IPS-20b (cell line): ENCODE results near the gene UXS1.

Experiments used
- H3K27ac ChIP-seq: one replicate; pipeline ENCODE4 v1.5.1; 2013; ENCODE audit warnings: low read length
- H3K27me3 ChIP-seq: 2 replicates; pipeline ENCODE4 v1.6.1; 2013; ENCODE audit warnings: mild to moderate bottlenecking, low read length, inconsistent platforms; ENCODE audit not compliant: insufficient read depth
- H3K36me3 ChIP-seq: 2 replicates; pipeline ENCODE4 v1.6.1; 2013; ENCODE audit warnings: low read depth, mild to moderate bottlenecking, inconsistent platforms, low read length, moderate library complexity; ENCODE audit not compliant: insufficient read depth
- H3K4me1 ChIP-seq: 2 replicates; pipeline ENCODE4 v1.6.1; 2013; ENCODE audit warnings: mild to moderate bottlenecking, control low read depth, inconsistent platforms, low read length, moderate library complexity; ENCODE audit not compliant: insufficient read depth
- H3K4me3 ChIP-seq: 2 replicates; pipeline ENCODE4 v1.5.1; 2013; ENCODE audit warnings: mild to moderate bottlenecking, low read length, inconsistent platforms
- H3K9ac ChIP-seq: 2 replicates; pipeline ENCODE4 v1.6.1; 2013; ENCODE audit warnings: low read depth, mild to moderate bottlenecking, inconsistent platforms, low read length, moderate library complexity
- H3K9me3 ChIP-seq: 2 replicates; pipeline ENCODE4 v1.6.1; 2013; ENCODE audit warnings: mild to moderate bottlenecking, low read depth, low read length, inconsistent platforms; ENCODE audit not compliant: insufficient read depth

UXS1 gene

DNA sequence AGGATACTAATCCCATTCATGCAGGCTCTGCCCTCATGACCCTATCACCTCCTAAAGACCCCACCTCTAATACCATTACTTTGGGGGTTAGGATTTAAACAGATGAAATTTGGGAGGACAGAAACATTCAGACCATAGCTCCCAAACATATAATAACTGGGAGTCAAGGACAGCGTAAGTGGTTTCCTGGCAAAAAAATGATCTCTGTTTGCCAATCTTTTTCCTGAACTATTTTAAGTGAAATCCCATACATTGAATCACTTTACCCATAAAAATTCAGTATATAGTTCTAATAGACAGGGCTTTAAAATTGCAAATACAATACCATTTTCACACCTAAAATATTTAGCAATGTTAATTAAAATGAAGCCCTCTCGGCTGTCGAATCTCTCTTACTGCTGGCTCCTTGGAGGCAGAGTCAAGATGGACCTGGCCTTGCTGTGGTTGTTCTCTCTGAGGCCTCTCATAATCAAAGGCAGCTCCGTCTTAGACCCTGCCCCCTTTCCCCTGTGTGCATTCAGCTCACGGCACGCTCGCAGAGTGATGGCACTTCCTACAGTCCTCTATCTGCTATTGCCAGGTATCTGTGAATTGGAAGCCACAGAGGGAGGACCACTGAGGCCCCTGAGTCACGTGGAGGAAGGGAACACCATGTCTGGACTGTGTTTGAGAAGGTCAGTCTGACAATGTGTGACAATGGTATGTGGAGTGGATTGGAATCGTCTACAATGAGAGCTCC is 132.3 kb downstream of the UXS1 start:
- no peak overlapping the region for H3K9ac ChIP-seq
- H3K27me3 ChIP-seq = peaks cover 32% of the 10 kb centered on the region
- no peaks in the 10 kb centered on the region for H3K9me3 ChIP-seq
- no peak overlapping the region for H3K27ac ChIP-seq
- H3K4me3 ChIP-seq = no peak overlapping the region
- H3K36me3 ChIP-seq = no peaks in the 10 kb centered on the region
- H3K4me1 ChIP-seq = peaks cover 4% of the 10 kb centered on the region; the same call in 1 of the 2 replicates

GRCh38 chr2:106059416-106060065 is 134.6 kb downstream of the UXS1 start:
- H3K27me3 ChIP-seq = peaks cover 9% of the 10 kb centered on the region
- H3K4me1 ChIP-seq = no peaks in the 10 kb centered on the region
- no peak overlapping the region for H3K4me3 ChIP-seq
- H3K27ac ChIP-seq = no peak overlapping the region
- no peaks in the 10 kb centered on the region for H3K9me3 ChIP-seq
- H3K36me3 ChIP-seq = no peaks in the 10 kb centered on the region
- no peak overlapping the region for H3K9ac ChIP-seq

DNA sequence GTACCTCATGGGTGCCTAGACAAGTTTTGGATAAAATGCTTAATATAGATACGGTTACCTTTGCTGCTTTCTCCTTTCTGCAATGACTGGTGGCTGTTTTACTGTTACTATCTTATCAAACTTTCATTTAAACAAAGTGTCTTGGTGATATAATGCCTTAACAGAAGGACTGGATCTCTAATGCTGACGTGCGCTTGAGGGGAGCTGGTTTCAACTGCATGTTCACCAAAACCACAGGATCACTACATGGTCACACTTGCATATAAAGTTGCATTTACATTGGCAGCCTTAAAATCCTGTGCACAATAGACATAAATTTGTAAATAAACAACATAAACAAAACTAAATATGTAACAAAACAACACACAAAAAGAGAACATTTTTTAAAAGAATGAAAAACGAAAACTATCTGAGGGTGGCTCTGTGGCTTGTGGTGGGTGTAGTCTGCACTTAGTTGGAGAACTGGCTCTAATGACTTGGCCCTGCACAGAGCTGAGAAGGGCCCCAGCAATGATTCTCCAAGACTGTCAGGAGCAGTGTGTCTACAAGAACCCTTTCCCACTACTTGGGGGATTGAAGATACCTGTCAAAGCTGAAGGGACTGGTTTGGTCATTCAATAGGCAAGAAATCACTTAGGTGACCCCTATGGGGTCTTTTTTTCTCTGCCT is 135.5 kb downstream of the UXS1 start:
- H3K36me3 ChIP-seq = no peaks in the 10 kb centered on the region
- no peaks in the 10 kb centered on the region for H3K9me3 ChIP-seq
- no peaks in the 10 kb centered on the region for H3K27me3 ChIP-seq
- no peak overlapping the region for H3K4me3 ChIP-seq
- H3K9ac ChIP-seq = no peak overlapping the region
- H3K27ac ChIP-seq = no peak overlapping the region
- H3K4me1 ChIP-seq = no peaks in the 10 kb centered on the region

- Histone ChIP-seq H3K4me3 (no peak overlapping the region), H3K9ac (no peak overlapping the region), H3K27ac (no peak overlapping the region), H3K9me3 (no peaks in the 10 kb centered on the region), H3K36me3 (no peaks in the 10 kb centered on the region), H3K27me3 (no peaks in the 10 kb centered on the region), H3K4me1 (no peaks in the 10 kb centered on the region)
Measured at GRCh38 chr2:106057206-106057605, 136.9 kb downstream of the UXS1 start.

GRCh38 chr2:106054880-106055655 is 139.0 kb downstream of the UXS1 start:
- Histone ChIP-seq H3K4me1 (no peaks in the 10 kb centered on the region), H3K4me3 (no peak overlapping the region), H3K9ac (no peak overlapping the region), H3K9me3 (no peaks in the 10 kb centered on the region), H3K36me3 (no peaks in the 10 kb centered on the region), H3K27me3 (no peaks in the 10 kb centered on the region), H3K27ac (no peak overlapping the region)

- H3K4me3 ChIP-seq = no peak overlapping the region
- no peaks in the 10 kb centered on the region for H3K36me3 ChIP-seq
- no peak overlapping the region for H3K9ac ChIP-seq
- no peak overlapping the region for H3K27ac ChIP-seq
- no peaks in the 10 kb centered on the region for H3K9me3 ChIP-seq
- no peaks in the 10 kb centered on the region for H3K4me1 ChIP-seq
- H3K27me3 ChIP-seq = no peaks in the 10 kb centered on the region
Measured at GRCh38 chr2:106054321-106054720, 139.8 kb downstream of the UXS1 start.

- Histone ChIP-seq H3K4me3 (no peak overlapping the region), H3K36me3 (no peaks in the 10 kb centered on the region), H3K9me3 (no peaks in the 10 kb centered on the region), H3K27ac (no peak overlapping the region), H3K9ac (no peak overlapping the region), H3K4me1 (no peaks in the 10 kb centered on the region), H3K27me3 (no peaks in the 10 kb centered on the region)
Measured at GRCh38 chr2:106053581-106053980, 140.5 kb downstream of the UXS1 start.

DNA sequence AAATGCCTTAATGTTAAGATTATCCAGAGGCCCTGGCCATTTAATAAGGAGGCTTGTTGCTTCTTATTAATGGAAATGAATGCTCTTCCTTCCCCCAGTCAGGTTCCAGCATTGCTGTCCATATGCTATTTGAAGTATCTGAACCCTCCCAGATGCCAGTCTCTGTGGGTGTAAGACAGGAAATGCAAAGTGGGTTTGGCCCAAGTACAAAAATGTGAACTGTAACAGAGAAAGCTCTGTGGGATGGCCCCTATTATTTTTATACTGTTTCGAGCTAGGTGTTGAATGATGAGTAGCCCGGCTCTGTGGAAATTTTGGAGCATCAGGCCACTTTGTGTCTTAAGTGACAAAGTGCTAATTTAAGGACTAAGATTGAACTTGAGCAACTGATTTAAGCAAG is 141.0 kb downstream of the UXS1 start:
- Histone ChIP-seq H3K27me3 (no peaks in the 10 kb centered on the region), H3K9ac (no peak overlapping the region), H3K4me1 (no peaks in the 10 kb centered on the region), H3K4me3 (no peak overlapping the region), H3K27ac (no peak overlapping the region), H3K9me3 (no peaks in the 10 kb centered on the region), H3K36me3 (no peaks in the 10 kb centered on the region)

DNA sequence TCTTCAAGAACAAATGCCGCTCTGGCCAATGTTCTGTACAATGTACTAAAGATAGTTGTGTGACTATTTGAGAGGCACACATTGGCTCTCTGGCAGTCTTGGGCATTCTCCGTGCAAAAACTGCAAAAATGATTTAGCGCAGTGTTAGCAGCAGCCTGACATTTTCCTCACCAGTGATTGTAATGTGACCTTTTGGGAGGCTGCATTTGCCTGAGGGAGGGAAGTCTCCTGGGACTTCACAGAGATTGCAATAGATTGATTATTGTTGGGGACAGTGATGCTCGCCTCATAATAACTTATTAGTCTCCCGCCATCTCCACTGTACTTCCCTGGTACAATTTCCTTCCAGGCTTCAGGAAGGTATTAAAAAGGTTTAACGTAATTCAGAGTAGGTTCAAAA is 149.2 kb downstream of the UXS1 start:
- Histone ChIP-seq H3K4me3 (no peak overlapping the region), H3K36me3 (no peaks in the 10 kb centered on the region), H3K27me3 (no peaks in the 10 kb centered on the region), H3K4me1 (no peaks in the 10 kb centered on the region), H3K9ac (no peak overlapping the region), H3K9me3 (no peaks in the 10 kb centered on the region), H3K27ac (no peak overlapping the region)

- Histone ChIP-seq H3K4me3 (no peak overlapping the region), H3K9me3 (no peaks in the 10 kb centered on the region), H3K36me3 (no peaks in the 10 kb centered on the region), H3K27ac (no peak overlapping the region), H3K9ac (no peak overlapping the region), H3K4me1 (no peaks in the 10 kb centered on the region), H3K27me3 (no peaks in the 10 kb centered on the region)
Measured at GRCh38 chr2:106044021-106044420, 150.1 kb downstream of the UXS1 start.
